HG03175 (cell line): Measurements from ENCODE around the gene LRRC37A3.
"Not testable (repeated sequence)": the region's sequence is repeated elsewhere in the genome, so short reads cannot be mapped to it uniquely, and the experiment has no call there.

Source experiments
- ATAC-seq: cut with Tn5 transposase; IDR thresholded peaks from one replicate; pipeline ENCODE4 v1.9.1; 2021; ENCODE audit warnings: mild to moderate bottlenecking, moderate library complexity; ENCODE audit not compliant: unreplicated experiment

The LRRC37A3 gene

DNA sequence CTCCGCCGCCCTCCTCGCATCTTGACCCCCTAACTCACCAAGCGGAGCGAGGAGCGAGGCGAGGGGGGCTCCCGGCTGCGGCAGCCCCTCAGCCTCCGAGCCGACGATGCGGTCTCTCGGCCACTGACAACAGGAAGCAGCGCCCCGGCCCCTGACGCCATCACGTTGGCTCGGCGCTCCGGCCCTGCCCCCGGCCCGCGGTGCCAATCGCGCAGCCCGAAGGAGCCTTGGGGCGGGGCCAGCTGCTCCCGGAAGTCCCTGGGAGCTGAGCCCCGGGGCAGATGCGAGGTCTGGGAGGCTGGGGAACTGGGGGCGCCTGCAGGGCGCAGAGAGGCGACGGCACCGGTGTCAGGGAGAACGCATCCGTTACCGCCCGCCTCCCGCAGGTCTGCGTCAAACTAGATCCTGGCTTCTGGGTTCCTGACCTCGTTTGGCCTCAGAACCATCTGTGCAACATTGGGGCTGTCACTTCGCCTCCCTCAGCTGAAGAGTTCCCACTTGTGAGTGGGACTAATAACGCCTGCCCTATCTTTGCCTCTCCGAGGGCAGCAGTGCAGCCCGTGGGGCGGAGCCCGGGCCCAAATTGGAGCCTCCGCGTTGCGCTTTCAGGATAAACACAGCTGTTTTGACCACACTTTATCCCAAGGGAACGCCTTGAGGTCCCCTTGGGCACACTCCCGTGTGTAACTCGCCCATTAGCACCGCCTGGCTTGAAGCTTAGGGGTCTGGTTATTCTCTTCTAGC lies 82.1 kb downstream of the LRRC37A3 start:
- ATAC-seq, result peak; percentile 95

DNA sequence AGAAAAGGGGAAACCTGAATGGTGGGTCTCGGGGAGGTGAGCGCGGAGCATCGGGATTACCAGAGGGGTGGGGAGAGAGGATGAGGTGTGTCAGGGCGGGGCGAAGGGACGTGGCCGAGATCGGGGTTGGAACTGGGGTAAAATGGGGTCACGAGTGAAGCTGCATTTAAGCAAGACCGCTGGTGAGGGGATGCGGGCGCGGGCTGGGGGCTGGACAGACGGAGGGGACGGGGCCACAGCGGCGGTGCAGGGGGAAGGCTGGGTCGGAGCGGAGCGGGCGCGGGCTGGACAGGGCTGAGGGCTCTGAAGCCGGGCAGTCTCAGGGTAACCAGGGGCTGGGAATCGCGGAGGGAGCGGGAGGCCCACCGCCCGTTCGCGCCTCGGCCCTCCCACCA lies 82.7 kb downstream of the LRRC37A3 start:
- ATAC-seq, result peak; percentile 39

DNA sequence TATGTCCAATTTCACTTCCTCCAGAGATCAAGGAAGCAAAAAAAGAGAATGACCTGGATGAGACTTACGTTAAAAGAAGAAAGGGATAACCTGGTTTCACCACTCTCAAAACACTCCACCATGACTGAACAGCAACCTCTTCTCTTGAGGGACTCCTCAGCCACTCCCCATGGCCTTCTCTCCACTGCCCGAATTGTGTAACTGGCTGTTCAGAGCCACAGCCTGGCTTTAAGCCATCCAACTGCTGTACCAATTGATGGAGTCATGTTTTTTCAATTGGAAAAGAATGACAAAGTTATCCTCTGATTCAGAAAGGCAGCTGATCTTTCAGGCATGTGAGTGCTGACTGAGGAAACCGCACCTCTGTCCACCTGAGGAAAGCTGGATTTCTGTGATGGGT lies 85.2 kb downstream of the LRRC37A3 start:
- ATAC-seq, result not testable (repeated sequence)

DNA sequence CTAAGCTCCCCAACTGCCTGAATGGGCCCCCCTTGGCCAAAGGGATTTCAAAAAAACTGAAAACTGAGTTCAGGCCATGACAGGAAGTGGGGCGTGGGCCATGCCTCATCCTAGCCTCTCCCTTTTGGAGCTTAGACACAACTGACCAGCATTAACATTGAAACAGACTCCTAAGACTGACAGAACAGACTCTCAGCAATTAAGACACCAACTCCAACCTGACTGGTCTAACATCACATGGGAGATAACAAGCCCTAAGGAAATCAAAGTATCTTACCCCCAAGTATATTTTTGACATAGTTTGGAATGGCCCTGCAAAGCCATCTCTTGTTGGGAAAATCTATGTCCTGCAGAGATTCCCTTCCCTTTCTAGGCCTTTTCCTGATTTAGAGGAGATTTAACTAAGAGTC lies 88.6 kb downstream of the LRRC37A3 start:
- not testable (repeated sequence) for ATAC-seq

DNA sequence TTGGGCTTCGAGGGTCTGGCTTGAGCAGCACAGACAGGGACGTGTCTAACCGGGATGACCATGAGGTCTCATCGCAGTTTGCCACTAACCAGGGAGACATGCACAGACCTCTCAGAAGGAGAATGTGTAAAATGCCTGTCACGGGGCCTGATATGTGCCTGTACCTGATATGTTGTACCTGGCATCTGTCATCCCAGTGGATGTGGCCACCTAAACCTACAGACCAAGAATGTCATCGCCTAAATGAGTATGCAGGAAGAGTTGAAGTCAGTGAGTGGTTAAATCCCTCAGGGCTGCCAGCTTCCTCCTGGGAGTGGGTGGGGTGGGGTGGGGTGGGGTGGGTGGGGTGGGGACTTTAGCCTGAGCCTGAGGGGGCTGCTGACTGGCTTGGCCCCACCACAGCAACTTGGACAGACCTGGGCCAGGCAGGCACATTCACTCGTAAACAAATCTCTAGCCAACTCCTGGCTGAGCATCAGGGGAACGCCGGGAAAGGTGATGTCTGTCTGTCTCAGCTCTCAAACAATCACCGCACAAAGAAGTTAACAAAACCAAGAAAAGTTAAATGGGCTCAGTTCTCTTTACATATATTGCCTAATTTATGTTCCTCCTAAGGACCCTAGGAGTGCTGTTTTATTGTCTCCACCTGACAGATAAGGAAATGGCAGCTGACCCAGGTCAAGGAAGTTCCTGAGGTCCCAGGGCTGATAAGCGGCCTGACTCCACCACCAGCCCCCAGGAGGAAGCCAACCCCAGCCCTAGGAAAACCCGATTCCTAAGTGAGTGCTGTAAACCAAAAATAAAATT lies 89.3 kb downstream of the LRRC37A3 start:
- not testable (repeated sequence) for ATAC-seq

DNA sequence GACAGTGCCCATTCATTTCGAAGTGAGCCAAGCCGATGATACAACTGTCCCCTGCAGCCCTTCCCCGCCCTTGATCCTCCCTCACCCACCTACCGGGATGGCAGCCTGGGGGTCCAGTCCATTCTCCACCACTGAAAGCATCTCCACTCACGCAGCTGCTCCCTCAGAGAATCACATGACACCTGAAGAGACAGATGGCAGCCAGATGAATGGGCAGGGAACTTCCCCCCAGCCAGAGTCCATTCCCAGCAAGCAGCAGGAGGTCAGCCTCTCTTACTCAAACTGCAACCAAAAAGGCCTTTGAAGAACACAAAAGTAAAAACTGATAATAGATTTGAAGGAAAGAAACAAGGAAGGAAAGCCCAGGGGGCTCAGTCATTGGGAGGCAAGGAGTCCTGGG lies 90.2 kb downstream of the LRRC37A3 start:
- ATAC-seq, result not testable (repeated sequence)

DNA sequence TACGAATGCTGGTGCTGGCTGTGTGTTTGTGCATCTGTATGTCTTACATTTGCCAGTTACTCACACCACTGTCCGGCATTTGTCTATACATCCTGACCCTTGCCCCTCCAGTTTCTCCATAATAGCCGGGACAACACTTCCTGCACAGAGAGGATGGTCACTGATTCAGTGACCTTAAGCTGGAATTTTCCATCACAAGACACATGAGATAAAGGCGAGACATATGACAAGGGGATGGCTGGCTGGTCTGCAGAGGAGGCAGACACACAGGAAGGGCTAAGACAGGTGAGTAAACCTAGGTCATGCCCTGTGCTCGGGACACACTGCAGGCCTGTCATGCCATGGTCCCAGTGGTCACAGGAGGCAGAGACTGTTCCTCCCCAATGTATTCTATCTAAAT lies 100.4 kb downstream of the LRRC37A3 start:
- not testable (repeated sequence) for ATAC-seq

DNA sequence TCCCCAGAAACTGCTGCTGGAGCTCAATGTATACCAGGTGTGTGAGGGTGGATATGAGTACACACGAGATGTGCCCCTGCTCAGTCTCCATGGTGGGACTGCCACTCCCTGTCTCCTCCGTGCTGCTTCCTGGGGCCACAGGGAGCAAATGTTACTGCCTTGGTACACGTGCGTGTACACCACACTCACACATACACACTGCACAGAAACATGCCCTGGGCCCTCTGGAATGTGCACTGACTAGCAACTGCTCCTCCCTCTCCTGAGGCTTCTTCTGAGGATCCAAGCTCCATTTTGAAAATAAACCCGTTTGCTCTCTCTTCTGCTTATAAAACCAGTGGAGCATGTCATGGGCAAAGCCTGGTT lies 103.5 kb downstream of the LRRC37A3 start:
- ATAC-seq, result not testable (repeated sequence)

DNA sequence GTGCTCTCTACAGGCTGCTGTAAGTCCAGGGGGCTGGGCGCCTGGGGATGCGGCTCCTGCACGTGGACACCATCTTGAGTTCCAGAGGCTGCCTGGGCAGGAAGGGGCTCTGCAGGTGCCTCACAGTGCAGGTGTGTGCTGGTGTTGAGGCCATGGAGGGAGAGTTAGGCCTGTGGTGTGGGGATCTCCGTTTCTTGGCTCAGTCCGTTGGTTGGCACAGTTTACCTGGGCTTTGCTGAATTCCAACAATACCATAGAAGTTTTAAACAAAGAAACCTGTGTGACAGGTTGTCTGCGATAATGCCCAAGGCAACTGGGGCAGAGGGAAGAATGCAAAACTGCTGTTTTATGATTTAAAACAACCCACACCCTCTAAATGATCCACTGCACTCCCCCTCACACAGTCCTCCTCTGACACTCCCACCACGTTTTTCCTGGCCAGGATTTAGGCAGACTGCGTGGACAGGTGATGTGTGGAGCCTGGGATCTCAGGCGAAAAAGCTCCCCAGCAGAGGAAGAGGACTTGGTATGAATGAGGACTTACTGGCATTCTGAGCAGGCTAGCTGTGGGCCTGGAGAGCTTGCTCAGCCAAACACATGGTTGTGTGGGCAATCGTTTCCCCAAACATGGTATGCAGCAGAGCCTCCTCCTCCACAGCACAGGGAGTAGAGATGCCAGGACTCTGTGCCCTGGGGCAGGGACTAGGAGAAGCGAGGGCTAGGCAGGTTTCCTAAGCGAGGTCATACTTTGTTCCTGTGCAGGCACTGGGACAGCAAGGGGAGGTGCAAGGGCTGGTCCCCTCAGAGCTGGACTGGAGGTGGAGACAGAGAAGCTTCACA lies 104.1 kb downstream of the LRRC37A3 start:
- not testable (repeated sequence) for ATAC-seq

DNA sequence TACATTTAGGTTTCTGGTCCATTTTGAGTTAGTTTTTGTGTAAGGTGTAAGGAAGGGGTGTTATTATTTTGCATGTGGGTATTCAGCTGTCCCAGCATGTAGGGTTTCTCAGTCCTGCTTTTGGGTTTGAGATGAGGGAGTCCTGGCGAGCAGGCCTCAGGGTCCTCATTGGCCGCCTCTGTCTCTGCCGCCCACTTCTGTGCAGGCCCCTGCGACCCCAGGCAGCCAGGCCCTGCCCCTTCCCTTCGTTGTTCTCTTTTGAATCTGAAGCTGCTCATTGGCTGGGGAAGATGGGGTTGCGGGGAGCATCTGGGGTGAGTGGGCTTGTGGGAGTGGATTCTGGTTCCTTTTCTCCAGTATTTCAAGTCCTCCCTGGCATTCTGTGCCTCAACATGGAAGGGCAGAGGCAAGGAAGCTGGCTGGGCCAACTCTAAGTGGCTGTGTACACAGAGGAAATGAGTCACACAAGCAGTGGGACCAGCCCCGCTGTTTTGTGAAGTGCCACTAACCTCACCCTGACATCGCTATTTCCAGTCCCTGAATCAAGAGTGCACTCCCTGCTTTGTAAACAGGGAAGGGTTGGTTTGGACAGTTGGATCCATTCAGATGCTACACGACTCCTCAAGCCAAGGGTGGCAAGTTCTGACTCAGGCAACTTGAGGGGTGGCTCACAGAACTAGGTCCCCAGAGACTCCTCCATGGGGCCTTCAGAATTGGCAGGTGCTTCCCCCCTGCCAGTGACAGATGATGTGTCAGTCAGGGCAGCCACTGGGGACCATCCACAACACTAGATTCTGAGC lies 110.9 kb downstream of the LRRC37A3 start:
- ATAC-seq, result peak; percentile 92
